ENCODE results near the gene MAST2. TPM values are rescaled to one million over a fixed set of nuclear protein-coding genes. Genes with fewer than 3 reads are reported as not detected.
A peak's percentile ranks its signal among the peaks of the same experiment; 100 is the strongest.

The MAST2 gene
- total and polyA plus RNA-seq, 9 of the 15 experiments (the other 6 are each of a cell fraction or from before 2014, with no cell fraction given), result 0.73 to 32.0 (median 17.8) TPM

DNA sequence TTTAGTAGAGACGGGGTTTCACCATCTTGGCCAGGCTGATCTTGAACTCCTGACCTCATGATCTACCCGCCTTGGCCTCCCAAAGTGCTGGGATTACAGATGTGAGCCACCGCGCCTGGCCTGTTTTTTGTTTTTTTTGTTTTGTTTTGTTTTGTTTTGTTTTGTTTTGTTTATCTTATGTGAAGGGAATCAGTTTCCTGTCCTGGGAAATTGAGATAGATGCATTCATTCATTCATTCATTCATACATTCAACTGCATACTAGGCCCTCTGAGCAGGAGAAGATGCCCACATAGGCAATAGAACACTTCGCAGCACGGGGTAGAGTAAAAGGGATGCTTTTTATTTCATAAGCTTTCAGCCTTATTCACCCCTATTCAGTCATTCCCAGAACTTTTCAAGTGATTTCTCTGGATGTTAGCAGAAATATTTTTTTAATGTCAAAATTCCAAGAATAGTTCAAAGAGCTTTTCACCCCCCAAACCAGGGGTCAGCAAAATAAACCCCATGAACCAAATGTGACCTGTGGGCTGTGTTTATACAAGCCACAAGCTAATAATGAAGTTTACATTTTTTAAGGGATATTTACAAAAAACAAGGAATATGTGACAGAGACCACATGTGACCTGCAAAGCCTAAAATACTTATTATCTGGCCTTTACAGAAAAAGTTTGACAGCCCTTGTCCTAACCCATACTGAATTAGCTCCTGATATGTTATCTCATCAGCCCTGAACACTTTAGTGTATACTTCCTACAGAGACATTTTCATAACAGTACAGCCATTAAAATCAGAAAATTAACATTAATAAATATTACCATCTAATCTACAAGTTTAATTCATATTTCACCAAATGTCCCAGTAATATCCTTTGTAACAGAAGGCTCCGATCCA lies 127.1 kb downstream of the MAST2 start (continued):
- TF ChIP-seq, protein P1, sequence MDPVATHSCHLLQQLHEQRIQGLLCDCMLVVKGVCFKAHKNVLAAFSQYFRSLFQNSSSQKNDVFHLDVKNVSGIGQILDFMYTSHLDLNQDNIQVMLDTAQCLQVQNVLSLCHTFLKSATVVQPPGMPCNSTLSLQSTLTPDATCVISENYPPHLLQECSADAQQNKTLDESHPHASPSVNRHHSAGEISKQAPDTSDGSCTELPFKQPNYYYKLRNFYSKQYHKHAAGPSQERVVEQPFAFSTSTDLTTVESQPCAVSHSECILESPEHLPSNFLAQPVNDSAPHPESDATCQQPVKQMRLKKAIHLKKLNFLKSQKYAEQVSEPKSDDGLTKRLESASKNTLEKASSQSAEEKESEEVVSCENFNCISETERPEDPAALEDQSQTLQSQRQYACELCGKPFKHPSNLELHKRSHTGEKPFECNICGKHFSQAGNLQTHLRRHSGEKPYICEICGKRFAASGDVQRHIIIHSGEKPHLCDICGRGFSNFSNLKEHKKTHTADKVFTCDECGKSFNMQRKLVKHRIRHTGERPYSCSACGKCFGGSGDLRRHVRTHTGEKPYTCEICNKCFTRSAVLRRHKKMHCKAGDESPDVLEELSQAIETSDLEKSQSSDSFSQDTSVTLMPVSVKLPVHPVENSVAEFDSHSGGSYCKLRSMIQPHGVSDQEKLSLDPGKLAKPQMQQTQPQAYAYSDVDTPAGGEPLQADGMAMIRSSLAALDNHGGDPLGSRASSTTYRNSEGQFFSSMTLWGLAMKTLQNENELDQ (CRISPR knock-in tag; IDR thresholded peaks at IDR 0.05; ENCODE audit: borderline replicate concordance), result no peak
- TF ChIP-seq, protein P2, sequence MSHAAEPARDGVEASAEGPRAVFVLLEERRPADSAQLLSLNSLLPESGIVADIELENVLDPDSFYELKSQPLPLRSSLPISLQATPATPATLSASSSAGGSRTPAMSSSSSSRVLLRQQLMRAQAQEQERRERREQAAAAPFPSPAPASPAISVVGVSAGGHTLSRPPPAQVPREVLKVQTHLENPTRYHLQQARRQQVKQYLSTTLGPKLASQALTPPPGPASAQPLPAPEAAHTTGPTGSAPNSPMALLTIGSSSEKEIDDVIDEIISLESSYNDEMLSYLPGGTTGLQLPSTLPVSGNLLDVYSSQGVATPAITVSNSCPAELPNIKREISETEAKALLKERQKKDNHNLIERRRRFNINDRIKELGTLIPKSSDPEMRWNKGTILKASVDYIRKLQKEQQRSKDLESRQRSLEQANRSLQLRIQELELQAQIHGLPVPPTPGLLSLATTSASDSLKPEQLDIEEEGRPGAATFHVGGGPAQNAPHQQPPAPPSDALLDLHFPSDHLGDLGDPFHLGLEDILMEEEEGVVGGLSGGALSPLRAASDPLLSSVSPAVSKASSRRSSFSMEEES (CRISPR knock-in tag; IDR thresholded peaks at IDR 0.05), result 0 out of 2 replicates have a peak, but pooled peaks have one; percentile 1
- no peak for TF ChIP-seq ZNF354B (CRISPR knock-in tag; IDR thresholded peaks at IDR 0.05)
- peak; percentile 62 for TF ChIP-seq NCOR1 (IDR thresholded peaks at IDR 0.05)
- TF ChIP-seq, protein P3, sequence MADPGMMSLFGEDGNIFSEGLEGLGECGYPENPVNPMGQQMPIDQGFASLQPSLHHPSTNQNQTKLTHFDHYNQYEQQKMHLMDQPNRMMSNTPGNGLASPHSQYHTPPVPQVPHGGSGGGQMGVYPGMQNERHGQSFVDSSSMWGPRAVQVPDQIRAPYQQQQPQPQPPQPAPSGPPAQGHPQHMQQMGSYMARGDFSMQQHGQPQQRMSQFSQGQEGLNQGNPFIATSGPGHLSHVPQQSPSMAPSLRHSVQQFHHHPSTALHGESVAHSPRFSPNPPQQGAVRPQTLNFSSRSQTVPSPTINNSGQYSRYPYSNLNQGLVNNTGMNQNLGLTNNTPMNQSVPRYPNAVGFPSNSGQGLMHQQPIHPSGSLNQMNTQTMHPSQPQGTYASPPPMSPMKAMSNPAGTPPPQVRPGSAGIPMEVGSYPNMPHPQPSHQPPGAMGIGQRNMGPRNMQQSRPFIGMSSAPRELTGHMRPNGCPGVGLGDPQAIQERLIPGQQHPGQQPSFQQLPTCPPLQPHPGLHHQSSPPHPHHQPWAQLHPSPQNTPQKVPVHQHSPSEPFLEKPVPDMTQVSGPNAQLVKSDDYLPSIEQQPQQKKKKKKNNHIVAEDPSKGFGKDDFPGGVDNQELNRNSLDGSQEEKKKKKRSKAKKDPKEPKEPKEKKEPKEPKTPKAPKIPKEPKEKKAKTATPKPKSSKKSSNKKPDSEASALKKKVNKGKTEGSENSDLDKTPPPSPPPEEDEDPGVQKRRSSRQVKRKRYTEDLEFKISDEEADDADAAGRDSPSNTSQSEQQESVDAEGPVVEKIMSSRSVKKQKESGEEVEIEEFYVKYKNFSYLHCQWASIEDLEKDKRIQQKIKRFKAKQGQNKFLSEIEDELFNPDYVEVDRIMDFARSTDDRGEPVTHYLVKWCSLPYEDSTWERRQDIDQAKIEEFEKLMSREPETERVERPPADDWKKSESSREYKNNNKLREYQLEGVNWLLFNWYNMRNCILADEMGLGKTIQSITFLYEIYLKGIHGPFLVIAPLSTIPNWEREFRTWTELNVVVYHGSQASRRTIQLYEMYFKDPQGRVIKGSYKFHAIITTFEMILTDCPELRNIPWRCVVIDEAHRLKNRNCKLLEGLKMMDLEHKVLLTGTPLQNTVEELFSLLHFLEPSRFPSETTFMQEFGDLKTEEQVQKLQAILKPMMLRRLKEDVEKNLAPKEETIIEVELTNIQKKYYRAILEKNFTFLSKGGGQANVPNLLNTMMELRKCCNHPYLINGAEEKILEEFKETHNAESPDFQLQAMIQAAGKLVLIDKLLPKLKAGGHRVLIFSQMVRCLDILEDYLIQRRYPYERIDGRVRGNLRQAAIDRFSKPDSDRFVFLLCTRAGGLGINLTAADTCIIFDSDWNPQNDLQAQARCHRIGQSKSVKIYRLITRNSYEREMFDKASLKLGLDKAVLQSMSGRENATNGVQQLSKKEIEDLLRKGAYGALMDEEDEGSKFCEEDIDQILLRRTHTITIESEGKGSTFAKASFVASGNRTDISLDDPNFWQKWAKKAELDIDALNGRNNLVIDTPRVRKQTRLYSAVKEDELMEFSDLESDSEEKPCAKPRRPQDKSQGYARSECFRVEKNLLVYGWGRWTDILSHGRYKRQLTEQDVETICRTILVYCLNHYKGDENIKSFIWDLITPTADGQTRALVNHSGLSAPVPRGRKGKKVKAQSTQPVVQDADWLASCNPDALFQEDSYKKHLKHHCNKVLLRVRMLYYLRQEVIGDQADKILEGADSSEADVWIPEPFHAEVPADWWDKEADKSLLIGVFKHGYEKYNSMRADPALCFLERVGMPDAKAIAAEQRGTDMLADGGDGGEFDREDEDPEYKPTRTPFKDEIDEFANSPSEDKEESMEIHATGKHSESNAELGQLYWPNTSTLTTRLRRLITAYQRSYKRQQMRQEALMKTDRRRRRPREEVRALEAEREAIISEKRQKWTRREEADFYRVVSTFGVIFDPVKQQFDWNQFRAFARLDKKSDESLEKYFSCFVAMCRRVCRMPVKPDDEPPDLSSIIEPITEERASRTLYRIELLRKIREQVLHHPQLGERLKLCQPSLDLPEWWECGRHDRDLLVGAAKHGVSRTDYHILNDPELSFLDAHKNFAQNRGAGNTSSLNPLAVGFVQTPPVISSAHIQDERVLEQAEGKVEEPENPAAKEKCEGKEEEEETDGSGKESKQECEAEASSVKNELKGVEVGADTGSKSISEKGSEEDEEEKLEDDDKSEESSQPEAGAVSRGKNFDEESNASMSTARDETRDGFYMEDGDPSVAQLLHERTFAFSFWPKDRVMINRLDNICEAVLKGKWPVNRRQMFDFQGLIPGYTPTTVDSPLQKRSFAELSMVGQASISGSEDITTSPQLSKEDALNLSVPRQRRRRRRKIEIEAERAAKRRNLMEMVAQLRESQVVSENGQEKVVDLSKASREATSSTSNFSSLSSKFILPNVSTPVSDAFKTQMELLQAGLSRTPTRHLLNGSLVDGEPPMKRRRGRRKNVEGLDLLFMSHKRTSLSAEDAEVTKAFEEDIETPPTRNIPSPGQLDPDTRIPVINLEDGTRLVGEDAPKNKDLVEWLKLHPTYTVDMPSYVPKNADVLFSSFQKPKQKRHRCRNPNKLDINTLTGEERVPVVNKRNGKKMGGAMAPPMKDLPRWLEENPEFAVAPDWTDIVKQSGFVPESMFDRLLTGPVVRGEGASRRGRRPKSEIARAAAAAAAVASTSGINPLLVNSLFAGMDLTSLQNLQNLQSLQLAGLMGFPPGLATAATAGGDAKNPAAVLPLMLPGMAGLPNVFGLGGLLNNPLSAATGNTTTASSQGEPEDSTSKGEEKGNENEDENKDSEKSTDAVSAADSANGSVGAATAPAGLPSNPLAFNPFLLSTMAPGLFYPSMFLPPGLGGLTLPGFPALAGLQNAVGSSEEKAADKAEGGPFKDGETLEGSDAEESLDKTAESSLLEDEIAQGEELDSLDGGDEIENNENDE (IDR thresholded peaks at IDR 0.05; ENCODE audit: low read depth, low read length), result no peak
- TF ChIP-seq FOXP1 (CRISPR knock-in tag; IDR thresholded peaks at IDR 0.05), result no peak
- TF ChIP-seq SOX6 (IDR thresholded peaks at IDR 0.05), result peak; percentile 63; the same call in 1 of the 2 replicates
- TF ChIP-seq, protein P4, sequence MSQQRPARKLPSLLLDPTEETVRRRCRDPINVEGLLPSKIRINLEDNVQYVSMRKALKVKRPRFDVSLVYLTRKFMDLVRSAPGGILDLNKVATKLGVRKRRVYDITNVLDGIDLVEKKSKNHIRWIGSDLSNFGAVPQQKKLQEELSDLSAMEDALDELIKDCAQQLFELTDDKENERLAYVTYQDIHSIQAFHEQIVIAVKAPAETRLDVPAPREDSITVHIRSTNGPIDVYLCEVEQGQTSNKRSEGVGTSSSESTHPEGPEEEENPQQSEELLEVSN (IDR thresholded peaks at IDR 0.05; ENCODE audit: borderline replicate concordance in 1 of 2, extremely low read depth in 1 of 2, insufficient read depth in 1 of 2, insufficient read length in 1 of 2, low read depth in 1 of 2, low read length in 1 of 2, poor library complexity in 1 of 2, severe bottlenecking in 1 of 2), result no peak
- TF ChIP-seq CHCHD3 (CRISPR knock-in tag; IDR thresholded peaks at IDR 0.05), result no peak
